GM12878 (cell line): ENCODE data around the gene KIF5A. TPM values are rescaled to one million over a fixed set of nuclear protein-coding genes. Genes with fewer than 3 reads are reported as not detected.

Source experiments
- BACH1 ChIP-seq: fragments of 450-650 bp; IDR thresholded peaks from 2 replicates; pipeline ENCODE4 v1.6.1; 2017; ENCODE audit warnings: mild to moderate bottlenecking, borderline replicate concordance
- DPF2 ChIP-seq: fragments of 450-650 bp; IDR thresholded peaks from 2 replicates; pipeline ENCODE4 v1.6.1; 2017; ENCODE audit warnings: mild to moderate bottlenecking
- EED ChIP-seq: sonication (generic); IDR thresholded peaks from 2 replicates; pipeline ENCODE4 v1.6.1; 2016; ENCODE audit warnings: antibody characterized with exemption, low read depth
- EZH2 ChIP-seq: IDR thresholded peaks from 2 replicates; pipeline ENCODE4 v1.6.1; 2012; ENCODE audit warnings: low read depth, mild to moderate bottlenecking, control low read depth, inconsistent platforms, low read length, borderline replicate concordance; ENCODE audit not compliant: control insufficient read depth
- HSF1 ChIP-seq: fragments of 150-350 bp; IDR thresholded peaks from 2 replicates; pipeline ENCODE4 v1.6.1; 2014; ENCODE audit warnings: mild to moderate bottlenecking, low read depth, low read length
- JUND ChIP-seq: IDR thresholded peaks from 2 replicates; pipeline ENCODE4 v1.6.1; 2012; ENCODE audit warnings: low read depth, mild to moderate bottlenecking, low read length, improper control_type of control experiment, moderate library complexity
- LARP7 ChIP-seq: fragments of 450-650 bp; IDR thresholded peaks from 2 replicates; pipeline ENCODE4 v1.6.1; 2017; ENCODE audit warnings: mild to moderate bottlenecking
- NBN ChIP-seq: fragments of 450-650 bp; IDR thresholded peaks from 2 replicates; pipeline ENCODE4 v1.6.1; 2016
- RCOR1 ChIP-seq: conservative IDR thresholded peaks from 2 replicates; pipeline ENCODE4 v1.6.1; 2012; ENCODE audit warnings: low read depth, low read length, improper control_type of control experiment
- RUNX3 ChIP-seq: IDR thresholded peaks from 2 replicates; pipeline ENCODE4 v1.6.1; 2012; ENCODE audit warnings: low read length, inconsistent platforms
- SMAD5 ChIP-seq: IDR thresholded peaks from 2 replicates; pipeline ENCODE4 v1.6.1; 2016; ENCODE audit warnings: antibody characterized with exemption, low read depth
- SP1 ChIP-seq: IDR thresholded peaks from one replicate; pipeline ENCODE4 v1.6.1; 2011; ENCODE audit warnings: low read depth, low read length
- SUPT20H ChIP-seq: IDR thresholded peaks from 2 replicates; pipeline ENCODE4 v1.6.1; 2011; ENCODE audit warnings: low read depth, mild to moderate bottlenecking, low read length, moderate library complexity, borderline replicate concordance; ENCODE audit not compliant: control insufficient read depth
- TAF1 ChIP-seq: IDR thresholded peaks from 2 replicates; pipeline ENCODE4 v1.6.1; 2011; ENCODE audit warnings: mild to moderate bottlenecking, low read depth, low read length, borderline replicate concordance
- TBL1XR1 ChIP-seq: IDR thresholded peaks from 2 replicates; pipeline ENCODE4 v1.6.1; 2012; ENCODE audit warnings: low read depth, low read length, improper control_type of control experiment
- TCF3 ChIP-seq: IDR thresholded peaks from 2 replicates; pipeline ENCODE4 v1.6.1; 2012; ENCODE audit warnings: low read depth, mild to moderate bottlenecking, low read length, borderline replicate concordance; ENCODE audit not compliant: insufficient read depth
- ZNF622 ChIP-seq: fragments of 450-650 bp; IDR thresholded peaks from 2 replicates; pipeline ENCODE4 v1.6.1; 2017; ENCODE audit warnings: mild to moderate bottlenecking, inconsistent platforms
- ZZZ3 ChIP-seq: IDR thresholded peaks from 2 replicates; pipeline ENCODE4 v1.6.1; 2011; ENCODE audit warnings: low read depth; ENCODE audit not compliant: control insufficient read depth, insufficient read length
- polyA plus RNA-seq, 11 experiments: library from polyadenylated mRNA; depleted of rRNA in 4 of 11; unstranded in 6 of 11; stranded (reverse) in 5 of 11; fragments of >200 nt; fragmentation: Nextera tagmentation in 4 of 11; fragmentation: Illumina TruSeq in 1 of 11; extraction: Ambion mirVana in 4 of 11; extraction: Trizol in 1 of 11; gene quantifications; 1 replicate in 1 of 11; 2 replicates in 10 of 11; pipeline versions ENCODE4 v1.2.1 to v1.2.3, GENCODE V29; 2011 to 2016; ENCODE audit warnings: inconsistent platforms in 2 of 11, missing spikeins in 2 of 11, low read depth in 1 of 11
- total RNA-seq, 4 experiments: library from RNA; depleted of rRNA in 3 of 4; stranded (reverse); fragments of >200 nt in 3 of 4; fragmentation: Illumina TruSeq in 1 of 4; extraction: Trizol in 1 of 4; gene quantifications; 2 replicates each; pipeline versions ENCODE4 v1.2.1 to v1.2.3, GENCODE V29; 2013 to 2021
- TF ChIP-seq, protein P1 (sequence below): IDR thresholded peaks from 2 replicates; pipeline ENCODE4 v1.6.1; 2012; ENCODE audit warnings: low read depth, low read length, improper control_type of control experiment
- TF ChIP-seq, protein P2 (sequence below): fragments of 450-650 bp; IDR thresholded peaks from 2 replicates; pipeline ENCODE4 v1.6.1; 2018; ENCODE audit warnings: mild to moderate bottlenecking, low read depth, moderate library complexity; ENCODE audit not compliant: partially characterized antibody
- TF ChIP-seq, protein P3 (sequence below): fragments of 450-650 bp; conservative IDR thresholded peaks from 2 replicates; pipeline ENCODE4 v1.6.1; 2017; ENCODE audit warnings: mild to moderate bottlenecking, moderate library complexity
- TF ChIP-seq, protein P4 (sequence below): fragments of 450-650 bp; IDR thresholded peaks from 2 replicates; pipeline ENCODE4 v1.6.1; 2016; ENCODE audit warnings: mild to moderate bottlenecking

The KIF5A gene
- total and polyA plus RNA-seq, 10 of the 15 experiments (the other 5 are each of a cell fraction or from before 2014, with no cell fraction given), result 0.35 to 2.9 (median 0.97) TPM

DNA sequence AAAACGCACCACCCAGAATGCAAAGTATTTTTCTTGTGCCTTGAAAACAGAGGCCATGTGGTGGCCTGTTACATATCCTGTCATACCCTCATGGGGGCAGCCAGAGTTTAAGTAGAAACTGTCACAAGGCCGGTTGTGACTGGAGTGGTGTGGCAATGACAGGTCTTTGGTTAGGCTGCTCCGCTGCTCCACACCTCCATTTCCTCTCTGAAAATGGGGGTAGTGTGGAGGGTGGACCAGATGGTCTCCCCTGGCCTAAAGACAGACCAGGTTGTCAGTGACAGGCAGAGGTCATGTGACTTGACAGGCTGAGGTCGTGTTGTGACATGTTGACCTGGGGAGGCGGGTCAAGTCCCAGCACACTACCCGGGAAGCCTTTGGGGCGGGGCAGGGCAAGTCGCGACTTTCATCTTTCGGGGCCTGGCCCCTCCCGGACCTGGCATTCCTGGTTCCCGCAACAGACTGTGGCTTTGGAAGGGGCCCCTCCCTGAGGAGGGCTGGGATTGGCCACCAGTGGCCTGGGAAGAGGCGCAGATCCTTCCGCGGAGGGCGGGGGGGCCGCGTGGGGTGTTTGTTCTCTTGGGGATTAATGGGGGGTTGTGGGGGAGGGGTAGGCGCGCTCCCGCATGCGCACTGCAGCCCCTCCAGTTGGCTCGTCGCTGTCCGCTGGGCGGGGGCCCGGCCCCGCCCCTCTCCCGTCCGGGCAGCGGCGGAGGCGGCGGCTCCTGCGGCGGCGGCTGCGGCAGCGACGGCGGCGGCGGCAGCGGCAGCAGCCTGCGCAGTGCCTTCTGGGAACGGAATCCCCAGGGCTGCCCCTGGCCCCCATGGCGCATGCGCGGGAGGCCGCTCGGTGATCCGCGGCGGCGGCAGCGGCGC, 27.6 kb upstream of the KIF5A start, which contains the start of gene MBD6 (continued):
- TF ChIP-seq NBN (peak; percentile 85), SUPT20H (no peak), TCF3 (0 out of 2 replicates have a peak, but pooled peaks have one; percentile 20), EZH2 (no peak), SP1 (peak; percentile 60), ZNF622 (no peak), TBL1XR1 (0 out of 2 replicates have a peak, but pooled peaks have one; percentile 25), DPF2 (peak; percentile 74; the same call in 1 of the 2 replicates), EED (peak; percentile 66), RCOR1 (no peak), RUNX3 (peak; percentile 68), SMAD5 (peak; percentile 41; the same call in 1 of the 2 replicates), JUND (no peak), HSF1 (no peak), BACH1 (peak; percentile 98), LARP7 (peak; percentile 24; the same call in 1 of the 2 replicates), ZZZ3 (no peak), TAF1 (0 out of 2 replicates have a peak, but pooled peaks have one; percentile 29)
- TF ChIP-seq, protein P1, sequence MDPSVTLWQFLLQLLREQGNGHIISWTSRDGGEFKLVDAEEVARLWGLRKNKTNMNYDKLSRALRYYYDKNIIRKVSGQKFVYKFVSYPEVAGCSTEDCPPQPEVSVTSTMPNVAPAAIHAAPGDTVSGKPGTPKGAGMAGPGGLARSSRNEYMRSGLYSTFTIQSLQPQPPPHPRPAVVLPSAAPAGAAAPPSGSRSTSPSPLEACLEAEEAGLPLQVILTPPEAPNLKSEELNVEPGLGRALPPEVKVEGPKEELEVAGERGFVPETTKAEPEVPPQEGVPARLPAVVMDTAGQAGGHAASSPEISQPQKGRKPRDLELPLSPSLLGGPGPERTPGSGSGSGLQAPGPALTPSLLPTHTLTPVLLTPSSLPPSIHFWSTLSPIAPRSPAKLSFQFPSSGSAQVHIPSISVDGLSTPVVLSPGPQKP, result no peak
- TF ChIP-seq, protein P2, sequence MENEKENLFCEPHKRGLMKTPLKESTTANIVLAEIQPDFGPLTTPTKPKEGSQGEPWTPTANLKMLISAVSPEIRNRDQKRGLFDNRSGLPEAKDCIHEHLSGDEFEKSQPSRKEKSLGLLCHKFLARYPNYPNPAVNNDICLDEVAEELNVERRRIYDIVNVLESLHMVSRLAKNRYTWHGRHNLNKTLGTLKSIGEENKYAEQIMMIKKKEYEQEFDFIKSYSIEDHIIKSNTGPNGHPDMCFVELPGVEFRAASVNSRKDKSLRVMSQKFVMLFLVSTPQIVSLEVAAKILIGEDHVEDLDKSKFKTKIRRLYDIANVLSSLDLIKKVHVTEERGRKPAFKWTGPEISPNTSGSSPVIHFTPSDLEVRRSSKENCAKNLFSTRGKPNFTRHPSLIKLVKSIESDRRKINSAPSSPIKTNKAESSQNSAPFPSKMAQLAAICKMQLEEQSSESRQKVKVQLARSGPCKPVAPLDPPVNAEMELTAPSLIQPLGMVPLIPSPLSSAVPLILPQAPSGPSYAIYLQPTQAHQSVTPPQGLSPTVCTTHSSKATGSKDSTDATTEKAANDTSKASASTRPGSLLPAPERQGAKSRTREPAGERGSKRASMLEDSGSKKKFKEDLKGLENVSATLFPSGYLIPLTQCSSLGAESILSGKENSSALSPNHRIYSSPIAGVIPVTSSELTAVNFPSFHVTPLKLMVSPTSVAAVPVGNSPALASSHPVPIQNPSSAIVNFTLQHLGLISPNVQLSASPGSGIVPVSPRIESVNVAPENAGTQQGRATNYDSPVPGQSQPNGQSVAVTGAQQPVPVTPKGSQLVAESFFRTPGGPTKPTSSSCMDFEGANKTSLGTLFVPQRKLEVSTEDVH, result no peak
- TF ChIP-seq, protein P3, sequence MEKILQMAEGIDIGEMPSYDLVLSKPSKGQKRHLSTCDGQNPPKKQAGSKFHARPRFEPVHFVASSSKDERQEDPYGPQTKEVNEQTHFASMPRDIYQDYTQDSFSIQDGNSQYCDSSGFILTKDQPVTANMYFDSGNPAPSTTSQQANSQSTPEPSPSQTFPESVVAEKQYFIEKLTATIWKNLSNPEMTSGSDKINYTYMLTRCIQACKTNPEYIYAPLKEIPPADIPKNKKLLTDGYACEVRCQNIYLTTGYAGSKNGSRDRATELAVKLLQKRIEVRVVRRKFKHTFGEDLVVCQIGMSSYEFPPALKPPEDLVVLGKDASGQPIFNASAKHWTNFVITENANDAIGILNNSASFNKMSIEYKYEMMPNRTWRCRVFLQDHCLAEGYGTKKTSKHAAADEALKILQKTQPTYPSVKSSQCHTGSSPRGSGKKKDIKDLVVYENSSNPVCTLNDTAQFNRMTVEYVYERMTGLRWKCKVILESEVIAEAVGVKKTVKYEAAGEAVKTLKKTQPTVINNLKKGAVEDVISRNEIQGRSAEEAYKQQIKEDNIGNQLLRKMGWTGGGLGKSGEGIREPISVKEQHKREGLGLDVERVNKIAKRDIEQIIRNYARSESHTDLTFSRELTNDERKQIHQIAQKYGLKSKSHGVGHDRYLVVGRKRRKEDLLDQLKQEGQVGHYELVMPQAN, result peak; percentile 52; the same call in 1 of the 2 replicates
- TF ChIP-seq, protein P4, sequence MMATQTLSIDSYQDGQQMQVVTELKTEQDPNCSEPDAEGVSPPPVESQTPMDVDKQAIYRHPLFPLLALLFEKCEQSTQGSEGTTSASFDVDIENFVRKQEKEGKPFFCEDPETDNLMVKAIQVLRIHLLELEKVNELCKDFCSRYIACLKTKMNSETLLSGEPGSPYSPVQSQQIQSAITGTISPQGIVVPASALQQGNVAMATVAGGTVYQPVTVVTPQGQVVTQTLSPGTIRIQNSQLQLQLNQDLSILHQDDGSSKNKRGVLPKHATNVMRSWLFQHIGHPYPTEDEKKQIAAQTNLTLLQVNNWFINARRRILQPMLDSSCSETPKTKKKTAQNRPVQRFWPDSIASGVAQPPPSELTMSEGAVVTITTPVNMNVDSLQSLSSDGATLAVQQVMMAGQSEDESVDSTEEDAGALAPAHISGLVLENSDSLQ, result peak; percentile 90
